Measurements from ENCODE around the gene GRIN1. TPM values are rescaled to one million over a fixed set of nuclear protein-coding genes. Genes with fewer than 3 reads are reported as not detected.

Gene GRIN1
- total and polyA plus RNA-seq, 2 of the 8 experiments (the other 6 are each of a cell fraction or from before 2014, with no cell fraction given): 0.48 to 2.1 TPM

DNA sequence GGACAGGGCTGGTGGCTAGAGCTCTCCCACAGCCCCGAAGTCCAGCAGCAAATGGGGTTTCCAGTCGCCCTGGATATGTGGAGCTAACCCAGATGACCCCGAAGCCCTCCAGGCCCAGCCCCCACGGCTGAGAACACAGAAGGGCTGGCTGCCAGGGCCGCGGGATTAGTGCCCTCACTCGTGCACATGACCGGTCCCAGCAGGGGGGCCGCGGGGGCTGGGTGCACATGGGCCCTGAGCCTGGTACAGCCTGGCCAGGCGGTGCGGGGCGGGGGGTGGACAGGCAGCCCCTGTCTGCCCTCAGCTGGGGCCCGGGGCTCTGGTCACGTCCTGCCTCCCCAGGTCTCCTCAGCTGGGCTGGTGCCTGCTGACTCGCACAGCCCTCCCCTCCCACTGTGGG lies 55.4 kb downstream of the GRIN1 start (continued):
- TF ChIP-seq TEAD4 (IDR thresholded peaks at IDR 0.05; ENCODE audit: low read depth, low read length) (no peak), SP4 (IDR thresholded peaks at IDR 0.05; ENCODE audit: low read length) (no peak), CHD1 (IDR thresholded peaks at IDR 0.05; ENCODE audit: low read depth, low read length) (no peak), POU5F1 (IDR thresholded peaks at IDR 0.05; ENCODE audit: low read depth, low read length) (no peak), NRF1 (IDR thresholded peaks at IDR 0.05; ENCODE audit: low read depth, low read length) (no peak), RXRA (IDR thresholded peaks at IDR 0.05; ENCODE audit: insufficient read depth, low read depth, low read length) (no peak)

All from H1 (cell line).